HepG2 (cell line): ENCODE measurements around the gene SEBOX. TPM values are rescaled to one million over a fixed set of nuclear protein-coding genes. Genes with fewer than 3 reads are reported as not detected.
A peak's percentile ranks its signal among the peaks of the same experiment; 100 is the strongest.

Experiments used
- AKAP8 ChIP-seq: sonication (generic); formaldehyde crosslinking; IDR thresholded peaks from 2 replicates; pipeline ENCODE4 v1.5.1; 2020; ENCODE audit warnings: mild to moderate bottlenecking, missing genetic modification reagents
- CBX2 ChIP-seq, 2 experiments: fragments of 200-600 bp in 1 of 2; sonication (generic); formaldehyde crosslinking in 1 of 2; IDR thresholded peaks; 2 replicates each; pipeline versions ENCODE4 v1.7.0 to v1.8.1; 2018 to 2022; ENCODE audit warnings: low read depth in 2 of 2, low read length in 1 of 2, mild to moderate bottlenecking in 1 of 2, missing genetic modification reagents in 1 of 2
- CREM ChIP-seq, 2 experiments: sonication (generic) in 1 of 2; formaldehyde crosslinking in 1 of 2; IDR thresholded peaks; 2 replicates each; pipeline versions ENCODE4 v1.4.0 to v1.6.1; 2016 to 2020; ENCODE audit warnings: antibody characterized with exemption in 1 of 2, mild to moderate bottlenecking in 1 of 2, missing genetic modification reagents in 1 of 2
- E2F5 ChIP-seq: sonication (generic); formaldehyde crosslinking; conservative IDR thresholded peaks from 2 replicates; pipeline ENCODE4 v1.4.0; 2020; ENCODE audit warnings: missing genetic modification reagents
- KDM6A ChIP-seq: IDR thresholded peaks from 2 replicates; pipeline ENCODE4 v1.6.1; 2016; ENCODE audit warnings: low read depth
- KLF6 ChIP-seq: IDR thresholded peaks from 2 replicates; pipeline ENCODE4 v1.8.0; 2016; ENCODE audit warnings: missing biosample characterization, missing genetic modification reagents
- MED13 ChIP-seq: sonication (generic); formaldehyde crosslinking; IDR thresholded peaks from 2 replicates; pipeline ENCODE4 v1.5.0; 2020; ENCODE audit warnings: missing genetic modification reagents
- ONECUT2 ChIP-seq: sonication (generic); formaldehyde crosslinking; IDR thresholded peaks from 2 replicates; pipeline ENCODE4 v1.4.0; 2020; ENCODE audit warnings: missing genetic modification reagents
- RFXANK ChIP-seq: IDR thresholded peaks from 2 replicates; pipeline ENCODE4 v1.6.1; 2016
- SNAI1 ChIP-seq: sonication (generic); formaldehyde crosslinking; IDR thresholded peaks from 2 replicates; pipeline ENCODE4 v1.5.0; 2020; ENCODE audit warnings: mild to moderate bottlenecking, missing genetic modification reagents, borderline replicate concordance
- SPEN ChIP-seq: sonication (generic); formaldehyde crosslinking; IDR thresholded peaks from 2 replicates; pipeline ENCODE4 v1.5.1; 2020; ENCODE audit warnings: low read depth, mild to moderate bottlenecking, missing genetic modification reagents
- SRSF1 ChIP-seq: fragments of 200-400 bp; formaldehyde crosslinking; optimal IDR thresholded peaks from 2 replicates; pipeline ENCODE3; 2017; ENCODE audit warnings: mild to moderate bottlenecking, low read depth, low read length, moderate library complexity
- ZNF101 ChIP-seq: sonication (generic); formaldehyde crosslinking; IDR thresholded peaks from 2 replicates; pipeline ENCODE4 v1.4.0; 2020; ENCODE audit warnings: mild to moderate bottlenecking, low read depth, missing genetic modification reagents, borderline replicate concordance
- ZNF256 ChIP-seq: sonication (generic); formaldehyde crosslinking; conservative IDR thresholded peaks from 2 replicates; pipeline ENCODE4 v1.4.0; 2020; ENCODE audit warnings: missing genetic modification reagents
- ZNF512 ChIP-seq: sonication (generic); formaldehyde crosslinking; IDR thresholded peaks from 2 replicates; pipeline ENCODE4 v1.4.0; 2020; ENCODE audit warnings: mild to moderate bottlenecking, missing genetic modification reagents
- ZNF550 ChIP-seq: sonication (generic); formaldehyde crosslinking; IDR thresholded peaks from 2 replicates; pipeline ENCODE4 v1.4.0; 2020; ENCODE audit warnings: mild to moderate bottlenecking, missing genetic modification reagents, borderline replicate concordance
- ZNF619 ChIP-seq: sonication (generic); formaldehyde crosslinking; IDR thresholded peaks from 2 replicates; pipeline ENCODE4 v1.4.0; 2020; ENCODE audit warnings: mild to moderate bottlenecking, missing genetic modification reagents
- ZNF674 ChIP-seq: sonication (generic); formaldehyde crosslinking; IDR thresholded peaks from 2 replicates; pipeline ENCODE4 v1.5.0; 2020; ENCODE audit warnings: low read depth, mild to moderate bottlenecking, missing genetic modification reagents
- ZNF761 ChIP-seq: sonication (generic); formaldehyde crosslinking; conservative IDR thresholded peaks from 2 replicates; pipeline ENCODE4 v1.4.0; 2020; ENCODE audit warnings: mild to moderate bottlenecking, missing genetic modification reagents
- ZNF768 ChIP-seq: sonication (generic); formaldehyde crosslinking; IDR thresholded peaks from 2 replicates; pipeline ENCODE4 v1.4.0; 2020; ENCODE audit warnings: missing genetic modification reagents
- ZNF775 ChIP-seq: sonication (generic); formaldehyde crosslinking; IDR thresholded peaks from 2 replicates; pipeline ENCODE4 v1.4.0; 2020; ENCODE audit warnings: missing genetic modification reagents, mild to moderate bottlenecking, moderate library complexity, borderline replicate concordance
- ZNF784 ChIP-seq: sonication (generic); formaldehyde crosslinking; IDR thresholded peaks from 2 replicates; pipeline ENCODE4 v1.5.1; 2020; ENCODE audit warnings: missing genetic modification reagents, mild to moderate bottlenecking, borderline replicate concordance
- ZSCAN21 ChIP-seq: sonication (generic); formaldehyde crosslinking; IDR thresholded peaks from 2 replicates; pipeline ENCODE4 v1.8.0; 2022; ENCODE audit warnings: mild to moderate bottlenecking, missing genetic modification reagents, moderate library complexity, borderline replicate concordance
- polyA plus RNA-seq, 8 experiments: library from polyadenylated mRNA; depleted of rRNA in 3 of 8; stranded (reverse) in 7 of 8; unstranded in 1 of 8; fragments of >200 nt; fragmentation: Illumina TruSeq in 4 of 8; extraction: Trizol in 4 of 8; gene quantifications; 2 replicates each; pipeline versions ENCODE4 v1.2.1 to v1.2.3, GENCODE V29; 2011 to 2016; ENCODE audit warnings: low read depth in 4 of 8, missing spikeins in 1 of 8, mixed read lengths in 1 of 8; ENCODE audit not compliant: insufficient read depth in 1 of 8
- total RNA-seq, 5 experiments: library from RNA; depleted of rRNA; stranded (reverse); fragments of >200 nt; fragmentation: Illumina TruSeq; extraction: Trizol; gene quantifications; 2 replicates each; pipeline ENCODE4 v1.2.3, GENCODE V29; 2016; ENCODE audit warnings: low read depth in 1 of 5
- TF ChIP-seq, protein P1 (sequence below): sonication (generic); formaldehyde crosslinking; IDR thresholded peaks from 2 replicates; pipeline ENCODE4 v1.5.0; 2020; ENCODE audit warnings: missing genetic modification reagents

Gene SEBOX
- total and polyA plus RNA-seq, 2 of the 13 experiments (the other 11 are each of a cell fraction or from before 2014, with no cell fraction given): not detected

DNA sequence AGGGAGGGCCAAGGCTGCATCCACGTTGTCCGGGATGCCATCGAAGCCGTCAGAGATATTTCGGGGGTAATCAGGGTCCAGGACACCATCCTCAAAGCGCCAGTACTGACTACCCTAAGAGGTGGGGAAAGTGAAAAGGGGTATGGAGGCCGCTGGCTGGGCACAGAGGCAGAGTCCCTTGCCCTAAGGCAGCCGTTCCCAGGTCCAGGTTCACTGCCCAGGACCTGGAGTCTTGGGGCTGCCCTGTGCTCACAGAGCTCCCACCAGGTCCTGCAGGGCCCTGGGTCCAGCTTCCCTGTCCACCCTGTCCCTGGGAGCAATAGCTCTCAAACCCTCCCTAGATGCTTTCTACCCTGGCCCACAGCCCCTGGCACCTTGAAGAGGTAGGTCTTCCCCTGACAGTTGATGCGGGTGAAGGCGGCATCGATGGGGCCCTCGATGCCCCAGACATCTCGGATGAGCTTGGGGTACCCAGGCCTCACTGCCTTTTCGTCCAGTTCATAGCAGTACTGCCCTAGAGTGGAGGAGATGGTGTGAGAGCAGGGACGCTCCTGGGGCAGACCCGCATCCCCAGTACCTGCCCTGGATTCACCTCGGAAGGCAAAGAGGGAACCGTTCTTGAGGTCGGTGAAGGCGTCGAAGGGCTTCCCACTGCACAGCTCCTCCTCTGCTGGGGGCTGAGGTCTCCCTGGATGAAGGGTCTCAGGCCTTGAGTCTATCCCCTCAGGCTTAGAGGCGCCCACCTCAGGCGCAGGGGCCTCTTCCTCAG lies 4.1 kb upstream of the SEBOX start (continued):
- TF ChIP-seq SNAI1 (0 out of 2 replicates have a peak, but pooled peaks have one; percentile 7), ZNF784 (no peak), KDM6A (no peak), ZNF101 (no peak), ONECUT2 (CRISPR knock-in tag) (no peak), ZNF768 (no peak), SPEN (peak; percentile 12; the same call in 1 of the 2 replicates), ZSCAN21 (CRISPR knock-in tag) (no peak; the same call in 1 of the 2 replicates), MED13 (CRISPR knock-in tag) (no peak), KLF6 (CRISPR knock-in tag) (no peak), ZNF550 (CRISPR knock-in tag) (no peak), RFXANK (CRISPR knock-in tag) (no peak), ZNF256 (no peak), E2F5 (no peak), ZNF674 (CRISPR knock-in tag) (no peak), ZNF512 (no peak), ZNF619 (CRISPR knock-in tag) (no peak), AKAP8 (peak; percentile 9; the same call in 1 of the 2 replicates), SRSF1 (no peak), CBX2 (IDR thresholded peaks at IDR 0.05; ENCODE audit: low read depth, low read length) (no peak), CBX2 (CRISPR knock-in tag; IDR thresholded peaks at IDR 0.05; ENCODE audit: low read depth) (no peak), ZNF761 (CRISPR knock-in tag) (no peak), CREM (IDR thresholded peaks at IDR 0.05) (no peak), CREM (CRISPR knock-in tag; IDR thresholded peaks at IDR 0.05) (no peak), ZNF775 (no peak)
- TF ChIP-seq, protein P1, sequence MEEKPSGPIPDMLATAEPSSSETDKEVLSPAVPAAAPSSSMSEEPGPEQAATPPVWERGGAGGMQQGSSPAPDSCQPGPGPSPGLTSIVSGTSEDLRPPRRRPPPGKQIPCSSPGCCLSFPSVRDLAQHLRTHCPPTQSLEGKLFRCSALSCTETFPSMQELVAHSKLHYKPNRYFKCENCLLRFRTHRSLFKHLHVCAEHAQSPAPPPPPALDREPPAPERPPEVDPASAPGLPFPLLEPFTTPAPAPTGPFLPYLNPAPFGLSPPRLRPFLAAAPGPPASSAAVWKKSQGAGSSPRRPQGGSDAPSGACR: no peak
